Caco-2 (cell line): ENCODE measurements around the gene SRPK3. TPM values are rescaled to one million over a fixed set of nuclear protein-coding genes. Genes with fewer than 3 reads are reported as not detected.

Experiments used
- BruUV-seq: library from RNA; stranded (reverse); fragments of 400-500 nt; replicated peaks from 2 replicates; lab custom pipeline; 2021; lab: Mats Ljungman, UMichigan
- CTCF ChIA-PET: fragments of 300-600 bp; sonication (Branson Sonifier 250); formaldehyde crosslinking; loops from one replicate; lab custom pipeline; 2022; ENCODE audit warnings: antibody characterized with exemption; lab: Charles Lee
- POLR2A ChIA-PET: fragments of 300-600 bp; sonication (Branson Sonifier 250); formaldehyde crosslinking; loops from one replicate; lab custom pipeline; 2022; ENCODE audit warnings: antibody characterized with exemption; lab: Charles Lee
- DNase-seq, 2 experiments: peaks; one replicate each; pipeline versions ENCODE4 v3.0.0 to v3.0.0-alpha.2; 2020 to 2022
- H3K27me3 ChIP-seq: replicated peaks from 2 replicates; pipeline ENCODE4 v1.6.0; 2011; ENCODE audit warnings: low read length; ENCODE audit not compliant: control insufficient read depth, insufficient read depth
- H3K36me3 ChIP-seq: 2 replicates; pipeline ENCODE4 v1.5.1; 2011; ENCODE audit warnings: low read length; ENCODE audit not compliant: control insufficient read depth, insufficient read depth
- H3K4me1 ChIP-seq: fragments of 250-450 bp; sonication (Bioruptor Pico); 2 replicates; pipeline ENCODE4 v1.5.1; 2020; ENCODE audit warnings: mild to moderate bottlenecking
- H3K4me3 ChIP-seq: 2 replicates; pipeline ENCODE4 v1.5.1; 2011; ENCODE audit warnings: low read depth, mild to moderate bottlenecking, control low read depth, low read length
- H3K9me3 ChIP-seq: fragments of 250-450 bp; sonication (Bioruptor Pico); 2 replicates; pipeline ENCODE4 v1.5.1; 2020; ENCODE audit warnings: mild to moderate bottlenecking, moderate library complexity
- H3K27ac Mint-ChIP-seq: one replicate; pipeline ENCODE4 v1.8.0; 2022; ENCODE audit warnings: mixed read lengths; ENCODE audit not compliant: unreplicated experiment
- H3K27me3 Mint-ChIP-seq: one replicate; pipeline ENCODE4 v1.8.0; 2022; ENCODE audit warnings: mixed read lengths; ENCODE audit not compliant: insufficient read depth, unreplicated experiment
- H3K36me3 Mint-ChIP-seq: one replicate; pipeline ENCODE4 v1.8.0; 2022; ENCODE audit warnings: mild to moderate bottlenecking, mixed read lengths; ENCODE audit not compliant: insufficient read depth, unreplicated experiment
- H3K4me1 Mint-ChIP-seq: one replicate; pipeline ENCODE4 v1.8.0; 2022; ENCODE audit warnings: low read depth, mixed read lengths; ENCODE audit not compliant: unreplicated experiment
- H3K4me3 Mint-ChIP-seq: one replicate; pipeline ENCODE4 v1.8.0; 2022; ENCODE audit warnings: mild to moderate bottlenecking, moderate library complexity, mixed read lengths; ENCODE audit not compliant: unreplicated experiment
- H3K9me3 Mint-ChIP-seq: one replicate; pipeline ENCODE4 v1.8.0; 2022; ENCODE audit warnings: mixed read lengths; ENCODE audit not compliant: unreplicated experiment
- intact Hi-C: fragments of 100-400 bp; cut with micrococcal nuclease; formaldehyde crosslinking; loops from one replicate; pipeline ENCODE4 v1.10.0; 2022; ENCODE audit not compliant: unreplicated experiment
- total RNA-seq: library from RNA; stranded (reverse); gene quantifications from 2 replicates; pipeline ENCODE4 v1.2.3, GENCODE V29; 2022
- TF ChIP-seq, protein P1 (sequence below), 2 experiments: fragments of 200-600 bp in 1 of 2; IDR thresholded peaks; 1 replicate in 1 of 2; 2 replicates in 1 of 2; pipeline versions ENCODE4 v1.5.1 to v1.8.0; 2011 to 2022; ENCODE audit warnings: antibody characterized with exemption in 1 of 2, control low read depth in 1 of 2, inconsistent platforms in 1 of 2, low read depth in 1 of 2, low read length in 1 of 2, mild to moderate bottlenecking in 1 of 2, moderate library complexity in 1 of 2; ENCODE audit not compliant: insufficient read depth in 1 of 2, severe bottlenecking in 1 of 2, unreplicated experiment in 1 of 2

SRPK3 gene
- total RNA-seq, 1 experiment from 2014 or later = not detected

- Histone ChIP-seq H3K36me3 (no peaks in the 10 kb centered on the region), H3K4me3 (no peak overlapping the region), H3K27me3 (no peaks in the 10 kb centered on the region), H3K9me3 (no peaks in the 10 kb centered on the region), H3K4me1 (no peaks in the 10 kb centered on the region)
- Mint-ChIP-seq H3K36me3 (peaks cover 4% of the 10 kb centered on the region), H3K9me3 (no peaks in the 10 kb centered on the region), H3K27ac (no peak overlapping the region), H3K27me3 (no peaks in the 10 kb centered on the region), H3K4me3 (no peak overlapping the region), H3K4me1 (no peaks in the 10 kb centered on the region)
- TF ChIP-seq, protein P1, sequence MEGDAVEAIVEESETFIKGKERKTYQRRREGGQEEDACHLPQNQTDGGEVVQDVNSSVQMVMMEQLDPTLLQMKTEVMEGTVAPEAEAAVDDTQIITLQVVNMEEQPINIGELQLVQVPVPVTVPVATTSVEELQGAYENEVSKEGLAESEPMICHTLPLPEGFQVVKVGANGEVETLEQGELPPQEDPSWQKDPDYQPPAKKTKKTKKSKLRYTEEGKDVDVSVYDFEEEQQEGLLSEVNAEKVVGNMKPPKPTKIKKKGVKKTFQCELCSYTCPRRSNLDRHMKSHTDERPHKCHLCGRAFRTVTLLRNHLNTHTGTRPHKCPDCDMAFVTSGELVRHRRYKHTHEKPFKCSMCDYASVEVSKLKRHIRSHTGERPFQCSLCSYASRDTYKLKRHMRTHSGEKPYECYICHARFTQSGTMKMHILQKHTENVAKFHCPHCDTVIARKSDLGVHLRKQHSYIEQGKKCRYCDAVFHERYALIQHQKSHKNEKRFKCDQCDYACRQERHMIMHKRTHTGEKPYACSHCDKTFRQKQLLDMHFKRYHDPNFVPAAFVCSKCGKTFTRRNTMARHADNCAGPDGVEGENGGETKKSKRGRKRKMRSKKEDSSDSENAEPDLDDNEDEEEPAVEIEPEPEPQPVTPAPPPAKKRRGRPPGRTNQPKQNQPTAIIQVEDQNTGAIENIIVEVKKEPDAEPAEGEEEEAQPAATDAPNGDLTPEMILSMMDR (IDR thresholded peaks at IDR 0.05; ENCODE audit: insufficient read depth in 1 of 2, low read depth in 1 of 2, low read length in 1 of 2, severe bottlenecking in 1 of 2, unreplicated experiment in 1 of 2) = no peak
- intact Hi-C loops = loop anchor here (1.0 kb wide), 2 partner anchors 160 to 183 kb away; no protein-coding TSS in a partner anchor
- ChIA-PET POLR2A (no interaction called here), CTCF (no interaction called here)
- DNase-seq = no peak
- no TSS peak for BruUV-seq
These were observed 16.1 kb upstream of the SRPK3 start for GRCh38 chrX:153764786-153765137.

GRCh38 chrX:153765138-153766079 lies 15.4 kb upstream of the SRPK3 start:
- no peaks in the 10 kb centered on the region for H3K27me3 Mint-ChIP-seq
- H3K4me3 ChIP-seq = no peak overlapping the region
- peaks cover 4% of the 10 kb centered on the region for H3K36me3 Mint-ChIP-seq
- H3K4me3 Mint-ChIP-seq = no peak overlapping the region
- H3K4me1 Mint-ChIP-seq = no peaks in the 10 kb centered on the region
- CTCF ChIA-PET = no interaction called here
- TF ChIP-seq, protein P1 (IDR thresholded peaks at IDR 0.05; ENCODE audit: insufficient read depth in 1 of 2, low read depth in 1 of 2, low read length in 1 of 2, severe bottlenecking in 1 of 2, unreplicated experiment in 1 of 2) = no peak
- DNase-seq = no peak
- BruUV-seq = no TSS peak
- no peaks in the 10 kb centered on the region for H3K9me3 ChIP-seq
- no peaks in the 10 kb centered on the region for H3K9me3 Mint-ChIP-seq
- no peaks in the 10 kb centered on the region for H3K27me3 ChIP-seq
- POLR2A ChIA-PET = no interaction called here
- no peaks in the 10 kb centered on the region for H3K36me3 ChIP-seq
- intact Hi-C loops = no loop called here
- H3K4me1 ChIP-seq = no peaks in the 10 kb centered on the region
- no peak overlapping the region for H3K27ac Mint-ChIP-seq

GRCh38 chrX:153766098-153766817 lies 14.6 kb upstream of the SRPK3 start:
- no peak for DNase-seq
- H3K27me3 Mint-ChIP-seq = no peaks in the 10 kb centered on the region
- no peaks in the 10 kb centered on the region for H3K9me3 Mint-ChIP-seq
- ChIA-PET POLR2A (no interaction called here), CTCF (no interaction called here)
- H3K27ac Mint-ChIP-seq = no peak overlapping the region
- no peak overlapping the region for H3K4me3 Mint-ChIP-seq
- H3K36me3 Mint-ChIP-seq = peaks cover 4% of the 10 kb centered on the region
- H3K4me1 ChIP-seq = no peaks in the 10 kb centered on the region
- H3K4me1 Mint-ChIP-seq = no peaks in the 10 kb centered on the region
- no peaks in the 10 kb centered on the region for H3K36me3 ChIP-seq
- no peaks in the 10 kb centered on the region for H3K9me3 ChIP-seq
- intact Hi-C loops = no loop called here
- TF ChIP-seq, protein P1 (IDR thresholded peaks at IDR 0.05; ENCODE audit: insufficient read depth in 1 of 2, low read depth in 1 of 2, low read length in 1 of 2, severe bottlenecking in 1 of 2, unreplicated experiment in 1 of 2) = no peak
- no peaks in the 10 kb centered on the region for H3K27me3 ChIP-seq
- H3K4me3 ChIP-seq = no peak overlapping the region
- no TSS peak for BruUV-seq
